Upper lobe of left lung (tissue), 4 donors: ENCODE results near the gene GNG2.

Experiments
- CTCF ChIP-seq, 6 experiments: fragments of 450-650 bp in 4 of 6; fragments of 200-600 bp in 2 of 6; sonication (generic) in 2 of 6; IDR thresholded peaks; one replicate each; pipeline ENCODE4 v1.5.1; 2016 to 2019; ENCODE audit warnings: antibody characterized with exemption in 6 of 6
- POLR2A ChIP-seq, 4 donors: fragments of 450-650 bp; IDR thresholded peaks; one replicate each; pipeline ENCODE4 v1.5.1; 2016 to 2017; ENCODE audit warnings: antibody characterized with exemption in 4 of 4, mild to moderate bottlenecking in 2 of 4

DNA sequence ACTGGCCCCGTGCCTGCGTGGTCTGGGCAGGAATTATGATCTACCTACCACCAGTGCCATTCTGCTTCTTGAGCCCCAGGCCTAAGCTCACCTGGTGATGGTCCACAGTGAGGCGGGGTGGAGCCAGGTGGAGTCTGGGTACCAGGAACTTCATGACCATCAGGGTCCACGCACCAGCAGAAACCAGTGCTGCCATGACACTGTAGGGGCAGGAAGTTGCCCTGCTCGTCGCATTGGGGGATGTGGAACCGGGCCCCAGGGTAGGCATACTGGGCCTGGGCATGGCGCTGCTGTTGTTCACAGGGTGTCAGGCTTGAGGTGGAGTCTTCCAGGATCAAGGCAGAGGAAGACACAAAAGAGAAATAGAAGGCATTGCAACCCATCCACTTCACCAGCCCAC, 158.6 kb downstream of the GNG2 start:
- TF ChIP-seq POLR2A (IDR thresholded peaks at IDR 0.05) (no peak), CTCF (IDR thresholded peaks at IDR 0.05) (no peak)
